Stomach (tissue), 4 donors: ENCODE data around the gene CASR.

Source experiments
- EP300 ChIP-seq: sonication (generic); formaldehyde crosslinking; IDR thresholded peaks from one replicate; pipeline ENCODE4 v1.6.1; 2017; ENCODE audit warnings: antibody characterized with exemption
- POLR2A ChIP-seq, 4 donors: fragments of 450-650 bp; IDR thresholded peaks; one replicate each; pipeline ENCODE4 v1.6.1; 2016; ENCODE audit warnings: antibody characterized with exemption in 4 of 4, control low read depth in 2 of 4, mild to moderate bottlenecking in 1 of 4, moderate library complexity in 1 of 4
- POLR2AphosphoS5 ChIP-seq, 3 donors: sonication (generic); formaldehyde crosslinking; IDR thresholded peaks; one replicate each; pipeline ENCODE4 v1.6.1; 2016; ENCODE audit warnings: antibody characterized with exemption in 3 of 3
- TF ChIP-seq, protein P1 (sequence below), 7 experiments: fragments of 450-650 bp in 4 of 7; fragments of 200-600 bp in 3 of 7; sonication (generic) in 3 of 7; IDR thresholded peaks; one replicate each; pipeline ENCODE4 v1.5.1; 2016 to 2019; ENCODE audit warnings: antibody characterized with exemption in 7 of 7, control low read depth in 2 of 7, mild to moderate bottlenecking in 1 of 7

DNA sequence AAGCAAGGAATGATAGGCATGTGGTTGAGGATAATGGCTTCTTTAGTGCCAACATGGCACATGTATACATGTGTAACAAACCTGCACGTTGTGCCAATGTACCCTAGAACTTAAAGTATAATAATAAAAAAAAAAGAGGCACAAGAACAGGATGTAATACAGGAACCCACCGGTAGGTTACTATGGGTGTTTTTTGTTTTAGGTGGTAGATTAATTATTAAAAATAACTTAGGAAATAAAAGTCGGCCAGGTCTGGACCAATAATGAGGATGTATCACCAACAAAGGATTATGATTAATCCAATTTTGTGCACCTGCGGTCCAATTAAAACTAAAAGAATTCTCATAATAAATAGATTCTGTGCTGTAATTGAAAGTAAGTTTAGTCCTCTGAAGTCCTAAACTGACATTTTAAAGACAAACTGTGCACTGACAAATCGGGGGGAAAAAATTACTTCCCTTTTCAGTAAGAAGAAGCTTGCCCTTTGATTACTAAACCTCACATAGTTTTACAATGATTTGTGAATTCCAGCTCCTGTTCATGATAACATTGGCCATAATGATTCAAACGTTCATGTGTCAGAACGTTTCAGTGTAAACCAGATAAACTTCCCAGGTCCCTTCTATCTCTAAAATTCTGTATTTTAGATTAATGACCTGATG lies 62.2 kb downstream of the CASR start:
- TF ChIP-seq, protein P1, sequence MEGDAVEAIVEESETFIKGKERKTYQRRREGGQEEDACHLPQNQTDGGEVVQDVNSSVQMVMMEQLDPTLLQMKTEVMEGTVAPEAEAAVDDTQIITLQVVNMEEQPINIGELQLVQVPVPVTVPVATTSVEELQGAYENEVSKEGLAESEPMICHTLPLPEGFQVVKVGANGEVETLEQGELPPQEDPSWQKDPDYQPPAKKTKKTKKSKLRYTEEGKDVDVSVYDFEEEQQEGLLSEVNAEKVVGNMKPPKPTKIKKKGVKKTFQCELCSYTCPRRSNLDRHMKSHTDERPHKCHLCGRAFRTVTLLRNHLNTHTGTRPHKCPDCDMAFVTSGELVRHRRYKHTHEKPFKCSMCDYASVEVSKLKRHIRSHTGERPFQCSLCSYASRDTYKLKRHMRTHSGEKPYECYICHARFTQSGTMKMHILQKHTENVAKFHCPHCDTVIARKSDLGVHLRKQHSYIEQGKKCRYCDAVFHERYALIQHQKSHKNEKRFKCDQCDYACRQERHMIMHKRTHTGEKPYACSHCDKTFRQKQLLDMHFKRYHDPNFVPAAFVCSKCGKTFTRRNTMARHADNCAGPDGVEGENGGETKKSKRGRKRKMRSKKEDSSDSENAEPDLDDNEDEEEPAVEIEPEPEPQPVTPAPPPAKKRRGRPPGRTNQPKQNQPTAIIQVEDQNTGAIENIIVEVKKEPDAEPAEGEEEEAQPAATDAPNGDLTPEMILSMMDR (IDR thresholded peaks at IDR 0.05): no peak
- TF ChIP-seq POLR2AphosphoS5 (IDR thresholded peaks at IDR 0.05) (no peak), EP300 (no peak), POLR2A (IDR thresholded peaks at IDR 0.05) (no peak)
